ENCODE measurements around the gene NFE2L3.

The NFE2L3 gene

GRCh38 chr7:26168458-26169023 is 16.5 kb downstream of the NFE2L3 start:
- no peaks in the 10 kb centered on the region for H3K79me2 ChIP-seq (ENCODE audit: insufficient read depth, low read length)
- H3K4me3 ChIP-seq (ENCODE audit: low read depth in 1 of 2, low read length in 2 of 2) = no peak overlapping the region
- H3K9ac ChIP-seq (ENCODE audit: low read depth, low read length) = no peak overlapping the region
- H3K36me3 ChIP-seq (ENCODE audit: insufficient read depth, low read length) = no peaks in the 10 kb centered on the region
- no peaks in the 10 kb centered on the region for H3K4me1 ChIP-seq (ENCODE audit: insufficient read depth, low read length)
- no peaks in the 10 kb centered on the region for H3K27me3 ChIP-seq (ENCODE audit: insufficient read depth, low read length, poor library complexity)
- no peak overlapping the region for H3K27ac ChIP-seq (ENCODE audit: low read length)
- no peak for DNase-seq
- no peak overlapping the region for H2AFZ ChIP-seq (ENCODE audit: low read depth, low read length)
- no peak overlapping the region for H3K4me2 ChIP-seq (ENCODE audit: insufficient read depth, low read length)
- TF ChIP-seq CTCF (IDR thresholded peaks at IDR 0.05; ENCODE audit: borderline replicate concordance, extremely low read depth, low read length, poor library complexity, severe bottlenecking) (no peak), EZH2 (IDR thresholded peaks at IDR 0.05; ENCODE audit: borderline replicate concordance, low read depth, low read length, severe bottlenecking) (no peak)
- no peak for ATAC-seq (ENCODE audit: insufficient read depth, low read depth)
- no peaks in the 10 kb centered on the region for H4K20me1 ChIP-seq (ENCODE audit: insufficient read depth, low read length)
- H3K9me3 ChIP-seq (ENCODE audit: insufficient read depth, low read length, severe bottlenecking) = no peaks in the 10 kb centered on the region

- Histone ChIP-seq H4K20me1 (ENCODE audit: insufficient read depth, low read length) (no peaks in the 10 kb centered on the region), H2AFZ (ENCODE audit: low read depth, low read length) (no peak overlapping the region), H3K27me3 (ENCODE audit: insufficient read depth, low read length, poor library complexity) (no peaks in the 10 kb centered on the region), H3K4me2 (ENCODE audit: insufficient read depth, low read length) (no peak overlapping the region), H3K36me3 (ENCODE audit: insufficient read depth, low read length) (no peaks in the 10 kb centered on the region), H3K4me1 (ENCODE audit: insufficient read depth, low read length) (no peaks in the 10 kb centered on the region), H3K27ac (ENCODE audit: low read length) (no peak overlapping the region), H3K9me3 (ENCODE audit: insufficient read depth, low read length, severe bottlenecking) (no peaks in the 10 kb centered on the region), H3K9ac (ENCODE audit: low read depth, low read length) (no peak overlapping the region), H3K4me3 (ENCODE audit: low read depth in 1 of 2, low read length in 2 of 2) (no peak overlapping the region), H3K79me2 (ENCODE audit: insufficient read depth, low read length) (no peaks in the 10 kb centered on the region)
- TF ChIP-seq EZH2 (IDR thresholded peaks at IDR 0.05; ENCODE audit: borderline replicate concordance, low read depth, low read length, severe bottlenecking) (no peak), CTCF (IDR thresholded peaks at IDR 0.05; ENCODE audit: borderline replicate concordance, extremely low read depth, low read length, poor library complexity, severe bottlenecking) (no peak)
- ATAC-seq (ENCODE audit: insufficient read depth, low read depth) (no peak), DNase-seq (no peak)
Observed at GRCh38 chr7:26169271-26169670, 17.3 kb downstream of the NFE2L3 start.

- DNase-seq (no peak), ATAC-seq (ENCODE audit: insufficient read depth, low read depth) (no peak)
- H3K4me2 ChIP-seq (ENCODE audit: insufficient read depth, low read length) = no peak overlapping the region
- no peaks in the 10 kb centered on the region for H3K79me2 ChIP-seq (ENCODE audit: insufficient read depth, low read length)
- no peaks in the 10 kb centered on the region for H3K36me3 ChIP-seq (ENCODE audit: insufficient read depth, low read length)
- no peak overlapping the region for H3K9ac ChIP-seq (ENCODE audit: low read depth, low read length)
- no peak overlapping the region for H3K4me3 ChIP-seq (ENCODE audit: low read depth in 1 of 2, low read length in 2 of 2)
- H3K9me3 ChIP-seq (ENCODE audit: insufficient read depth, low read length, severe bottlenecking) = no peaks in the 10 kb centered on the region
- H3K27me3 ChIP-seq (ENCODE audit: insufficient read depth, low read length, poor library complexity) = no peaks in the 10 kb centered on the region
- no peaks in the 10 kb centered on the region for H4K20me1 ChIP-seq (ENCODE audit: insufficient read depth, low read length)
- no peak overlapping the region for H3K27ac ChIP-seq (ENCODE audit: low read length)
- H3K4me1 ChIP-seq (ENCODE audit: insufficient read depth, low read length) = no peaks in the 10 kb centered on the region
- TF ChIP-seq EZH2 (IDR thresholded peaks at IDR 0.05; ENCODE audit: borderline replicate concordance, low read depth, low read length, severe bottlenecking) (no peak), CTCF (IDR thresholded peaks at IDR 0.05; ENCODE audit: borderline replicate concordance, extremely low read depth, low read length, poor library complexity, severe bottlenecking) (no peak)
- no peak overlapping the region for H2AFZ ChIP-seq (ENCODE audit: low read depth, low read length)
Observed at GRCh38 chr7:26170663-26171062, 18.7 kb downstream of the NFE2L3 start.

- Histone ChIP-seq H3K4me3 (ENCODE audit: low read depth in 1 of 2, low read length in 2 of 2) (no peak overlapping the region), H4K20me1 (ENCODE audit: insufficient read depth, low read length) (no peaks in the 10 kb centered on the region), H2AFZ (ENCODE audit: low read depth, low read length) (no peak overlapping the region), H3K27ac (ENCODE audit: low read length) (no peak overlapping the region), H3K27me3 (ENCODE audit: insufficient read depth, low read length, poor library complexity) (no peaks in the 10 kb centered on the region), H3K4me2 (ENCODE audit: insufficient read depth, low read length) (no peak overlapping the region), H3K9ac (ENCODE audit: low read depth, low read length) (no peak overlapping the region), H3K9me3 (ENCODE audit: insufficient read depth, low read length, severe bottlenecking) (no peaks in the 10 kb centered on the region), H3K4me1 (ENCODE audit: insufficient read depth, low read length) (no peaks in the 10 kb centered on the region), H3K36me3 (ENCODE audit: insufficient read depth, low read length) (no peaks in the 10 kb centered on the region), H3K79me2 (ENCODE audit: insufficient read depth, low read length) (no peaks in the 10 kb centered on the region)
- DNase-seq (no peak), ATAC-seq (ENCODE audit: insufficient read depth, low read depth) (no peak)
- TF ChIP-seq EZH2 (IDR thresholded peaks at IDR 0.05; ENCODE audit: borderline replicate concordance, low read depth, low read length, severe bottlenecking) = no peak
- no peak for TF ChIP-seq CTCF (IDR thresholded peaks at IDR 0.05; ENCODE audit: borderline replicate concordance, extremely low read depth, low read length, poor library complexity, severe bottlenecking)
Observed at GRCh38 chr7:26171601-26172000, 19.6 kb downstream of the NFE2L3 start.

All from DND-41 (cell line).